Type B pancreatic cell (in vitro differentiated cells): ENCODE measurements around the gene USP13. TPM values are rescaled to one million over a fixed set of nuclear protein-coding genes. Genes with fewer than 3 reads are reported as not detected.
A peak's percentile ranks its signal among the peaks of the same experiment; 100 is the strongest.

Experiments used
- DNase-seq: peaks from one replicate; pipeline ENCODE4 v3.0.0; 2021; ENCODE audit warnings: mixed read lengths; ENCODE audit not compliant: unreplicated experiment; ENCODE audit errors: extremely low spot score
- H3K27ac Mint-ChIP-seq: 2 replicates; pipeline ENCODE4 v1.8.0; 2021; ENCODE audit warnings: mild to moderate bottlenecking, mixed read lengths
- H3K27me3 Mint-ChIP-seq: 2 replicates; pipeline ENCODE4 v1.8.0; 2021; ENCODE audit warnings: mixed read lengths
- H3K36me3 Mint-ChIP-seq: 2 replicates; pipeline ENCODE4 v1.8.0; 2021; ENCODE audit warnings: mixed read lengths
- H3K4me1 Mint-ChIP-seq: one replicate; pipeline ENCODE4 v1.8.0; 2021; ENCODE audit warnings: mixed read lengths; ENCODE audit not compliant: unreplicated experiment
- H3K4me3 Mint-ChIP-seq: 2 replicates; pipeline ENCODE4 v1.8.0; 2021; ENCODE audit warnings: mild to moderate bottlenecking, mixed read lengths
- H3K9me3 Mint-ChIP-seq: 2 replicates; pipeline ENCODE4 v1.8.0; 2021; ENCODE audit warnings: mixed read lengths
- CTCF ChIP-seq: fragments of 200-600 bp; sonication (generic); conservative IDR thresholded peaks from 2 replicates; pipeline ENCODE4 v1.5.0; 2021; ENCODE audit warnings: antibody characterized with exemption, mild to moderate bottlenecking
- total RNA-seq: library from RNA; stranded (reverse); gene quantifications from 2 replicates; pipeline ENCODE4 v1.2.1, GENCODE V29; 2021; ENCODE audit warnings: low replicate concordance

The USP13 gene
- total RNA-seq, 1 donor from 2014 or later: 18.3 TPM

- Mint-ChIP-seq H3K27ac (no peak overlapping the region), H3K27me3 (no peaks in the 10 kb centered on the region), H3K9me3 (no peaks in the 10 kb centered on the region), H3K4me3 (peak overlapping the region; percentile 75), H3K36me3 (peaks cover 13% of the 10 kb centered on the region), H3K4me1 (peaks cover 16% of the 10 kb centered on the region)
- no peak for TF ChIP-seq CTCF
- no peak for DNase-seq
Observed at GRCh38 chr3:179606534-179607085, 46.2 kb upstream of the USP13 start.

GRCh38 chr3:179608931-179609720 is 43.7 kb upstream of the USP13 start:
- TF ChIP-seq CTCF: no peak
- Mint-ChIP-seq H3K27ac (no peak overlapping the region), H3K4me1 (peaks cover 16% of the 10 kb centered on the region), H3K36me3 (peaks cover 13% of the 10 kb centered on the region), H3K9me3 (no peaks in the 10 kb centered on the region), H3K4me3 (no peak overlapping the region), H3K27me3 (no peaks in the 10 kb centered on the region)
- no peak for DNase-seq

- Mint-ChIP-seq H3K4me3 (no peak overlapping the region), H3K4me1 (peaks cover 11% of the 10 kb centered on the region), H3K9me3 (no peaks in the 10 kb centered on the region), H3K27me3 (no peaks in the 10 kb centered on the region), H3K36me3 (peaks cover 10% of the 10 kb centered on the region), H3K27ac (no peak overlapping the region)
- DNase-seq: no peak
- no peak for TF ChIP-seq CTCF
Observed at GRCh38 chr3:179610066-179610465, 42.8 kb upstream of the USP13 start.

GRCh38 chr3:179613807-179614206 is 39.0 kb upstream of the USP13 start:
- Mint-ChIP-seq H3K4me3 (no peak overlapping the region), H3K27ac (no peak overlapping the region), H3K4me1 (no peaks in the 10 kb centered on the region), H3K36me3 (peaks cover 18% of the 10 kb centered on the region), H3K27me3 (no peaks in the 10 kb centered on the region), H3K9me3 (no peaks in the 10 kb centered on the region)
- DNase-seq: no peak
- TF ChIP-seq CTCF: no peak

GRCh38 chr3:179615458-179616173 is 37.2 kb upstream of the USP13 start:
- Mint-ChIP-seq H3K27ac (no peak overlapping the region), H3K4me1 (no peaks in the 10 kb centered on the region), H3K9me3 (no peaks in the 10 kb centered on the region), H3K27me3 (no peaks in the 10 kb centered on the region), H3K4me3 (no peak overlapping the region), H3K36me3 (peaks cover 16% of the 10 kb centered on the region)
- DNase-seq: no peak
- no peak for TF ChIP-seq CTCF
